Measurements from ENCODE around the gene NRP1.

The NRP1 gene

GRCh38 chr10:33152750-33153149, 181.7 kb downstream of the NRP1 start:
- H3K4me1 ChIP-seq (ENCODE audit: control insufficient read depth in 1 of 2, insufficient read depth in 1 of 2, low read depth in 1 of 2, low read length in 1 of 2), result no peaks in the 10 kb centered on the region

GRCh38 chr10:33152146-33152545, 182.3 kb downstream of the NRP1 start:
- TF ChIP-seq CTCF (IDR thresholded peaks at IDR 0.05), result no peak
- Histone ChIP-seq H3K4me3 (ENCODE audit: low read depth in 1 of 2, low read length in 1 of 2) (no peak overlapping the region), H3K36me3 (no peaks in the 10 kb centered on the region), H3K4me1 (ENCODE audit: control insufficient read depth in 1 of 2, insufficient read depth in 1 of 2, low read depth in 1 of 2, low read length in 1 of 2) (no peaks in the 10 kb centered on the region), H3K27ac (no peak overlapping the region), H3K9me3 (no peaks in the 10 kb centered on the region), H3K27me3 (no peaks in the 10 kb centered on the region)

More at GRCh38 chr10:33152750-33153149, 181.7 kb downstream of the NRP1 start:
- no peak for TF ChIP-seq CTCF (IDR thresholded peaks at IDR 0.05)
- Histone ChIP-seq H3K27ac (no peak overlapping the region), H3K9me3 (no peaks in the 10 kb centered on the region), H3K4me3 (ENCODE audit: low read depth in 1 of 2, low read length in 1 of 2) (no peak overlapping the region), H3K27me3 (no peaks in the 10 kb centered on the region), H3K36me3 (no peaks in the 10 kb centered on the region)

GRCh38 chr10:33151344-33151864, 183.1 kb downstream of the NRP1 start:
- Histone ChIP-seq H3K36me3 (no peaks in the 10 kb centered on the region), H3K9me3 (no peaks in the 10 kb centered on the region), H3K27me3 (no peaks in the 10 kb centered on the region), H3K4me1 (ENCODE audit: control insufficient read depth in 1 of 2, insufficient read depth in 1 of 2, low read depth in 1 of 2, low read length in 1 of 2) (no peaks in the 10 kb centered on the region), H3K4me3 (ENCODE audit: low read depth in 1 of 2, low read length in 1 of 2) (no peak overlapping the region), H3K27ac (no peak overlapping the region)
- TF ChIP-seq CTCF (IDR thresholded peaks at IDR 0.05), result no peak

GRCh38 chr10:33150889-33151288, 183.6 kb downstream of the NRP1 start:
- Histone ChIP-seq H3K4me3 (ENCODE audit: low read depth in 1 of 2, low read length in 1 of 2) (no peak overlapping the region), H3K27me3 (no peaks in the 10 kb centered on the region), H3K36me3 (no peaks in the 10 kb centered on the region), H3K9me3 (no peaks in the 10 kb centered on the region), H3K4me1 (ENCODE audit: control insufficient read depth in 1 of 2, insufficient read depth in 1 of 2, low read depth in 1 of 2, low read length in 1 of 2) (no peaks in the 10 kb centered on the region), H3K27ac (no peak overlapping the region)
- TF ChIP-seq CTCF (IDR thresholded peaks at IDR 0.05), result no peak

- Histone ChIP-seq H3K4me3 (ENCODE audit: low read depth in 1 of 2, low read length in 1 of 2) (no peak overlapping the region), H3K9me3 (no peaks in the 10 kb centered on the region), H3K36me3 (no peaks in the 10 kb centered on the region), H3K27ac (no peak overlapping the region), H3K27me3 (no peaks in the 10 kb centered on the region), H3K4me1 (ENCODE audit: control insufficient read depth in 1 of 2, insufficient read depth in 1 of 2, low read depth in 1 of 2, low read length in 1 of 2) (no peaks in the 10 kb centered on the region)
- TF ChIP-seq CTCF (IDR thresholded peaks at IDR 0.05), result no peak
These were observed 184.3 kb downstream of the NRP1 start for GRCh38 chr10:33150146-33150545.

GRCh38 chr10:33147013-33147310, 187.5 kb downstream of the NRP1 start:
- H3K4me3 ChIP-seq (ENCODE audit: low read depth in 1 of 2, low read length in 1 of 2), result no peak overlapping the region
- no peaks in the 10 kb centered on the region for H3K27me3 ChIP-seq
- TF ChIP-seq CTCF (IDR thresholded peaks at IDR 0.05), result no peak
- H3K27ac ChIP-seq, result no peak overlapping the region
- H3K9me3 ChIP-seq, result no peaks in the 10 kb centered on the region
- no peaks in the 10 kb centered on the region for H3K4me1 ChIP-seq (ENCODE audit: control insufficient read depth in 1 of 2, insufficient read depth in 1 of 2, low read depth in 1 of 2, low read length in 1 of 2)
- H3K36me3 ChIP-seq, result no peaks in the 10 kb centered on the region

All from neutrophil (primary cell).